GM19193 (cell line): Measurements from ENCODE around the gene KLRC3.

Source experiments
- POLR2A ChIP-seq: IDR thresholded peaks from 4 replicates; pipeline ENCODE4 v1.6.1; 2011; ENCODE audit not compliant: insufficient read depth, insufficient read length; ENCODE audit errors: extremely low read depth

The KLRC3 gene

DNA sequence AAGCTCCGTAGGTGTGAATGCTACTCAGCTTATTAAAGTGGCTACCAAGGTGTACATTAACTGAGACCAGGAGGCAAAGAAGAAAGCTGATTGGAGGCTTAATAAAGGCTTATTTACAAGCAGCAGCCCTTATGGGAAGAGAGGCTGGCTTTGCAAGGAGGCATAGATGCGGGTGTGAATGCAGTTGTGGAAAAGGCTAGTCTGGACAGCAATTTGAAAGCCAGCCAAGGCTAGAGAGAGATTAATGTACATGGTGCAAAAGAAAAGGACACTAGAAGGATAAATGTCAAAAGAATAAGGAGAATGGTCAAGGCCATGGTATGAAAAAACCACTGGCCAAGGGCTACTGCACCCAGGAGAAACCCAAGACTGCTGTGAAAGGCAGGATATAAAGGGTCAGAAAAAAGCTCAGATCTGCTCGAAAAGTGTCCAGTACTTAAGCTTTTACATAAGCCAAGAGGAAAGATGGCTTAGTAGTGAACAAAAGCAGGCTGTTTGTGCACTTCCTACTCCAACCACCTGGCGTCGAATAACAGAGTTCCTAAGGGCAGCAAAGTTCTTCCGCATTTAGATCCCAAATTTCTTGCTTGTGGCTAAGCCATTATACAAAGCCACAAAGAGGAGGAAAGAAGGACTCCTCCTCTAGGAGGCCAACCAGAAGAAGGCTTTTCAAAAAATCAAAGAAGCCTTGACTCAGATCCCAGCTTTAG, 54.5 kb downstream of the KLRC3 start:
- TF ChIP-seq POLR2A = no peak

DNA sequence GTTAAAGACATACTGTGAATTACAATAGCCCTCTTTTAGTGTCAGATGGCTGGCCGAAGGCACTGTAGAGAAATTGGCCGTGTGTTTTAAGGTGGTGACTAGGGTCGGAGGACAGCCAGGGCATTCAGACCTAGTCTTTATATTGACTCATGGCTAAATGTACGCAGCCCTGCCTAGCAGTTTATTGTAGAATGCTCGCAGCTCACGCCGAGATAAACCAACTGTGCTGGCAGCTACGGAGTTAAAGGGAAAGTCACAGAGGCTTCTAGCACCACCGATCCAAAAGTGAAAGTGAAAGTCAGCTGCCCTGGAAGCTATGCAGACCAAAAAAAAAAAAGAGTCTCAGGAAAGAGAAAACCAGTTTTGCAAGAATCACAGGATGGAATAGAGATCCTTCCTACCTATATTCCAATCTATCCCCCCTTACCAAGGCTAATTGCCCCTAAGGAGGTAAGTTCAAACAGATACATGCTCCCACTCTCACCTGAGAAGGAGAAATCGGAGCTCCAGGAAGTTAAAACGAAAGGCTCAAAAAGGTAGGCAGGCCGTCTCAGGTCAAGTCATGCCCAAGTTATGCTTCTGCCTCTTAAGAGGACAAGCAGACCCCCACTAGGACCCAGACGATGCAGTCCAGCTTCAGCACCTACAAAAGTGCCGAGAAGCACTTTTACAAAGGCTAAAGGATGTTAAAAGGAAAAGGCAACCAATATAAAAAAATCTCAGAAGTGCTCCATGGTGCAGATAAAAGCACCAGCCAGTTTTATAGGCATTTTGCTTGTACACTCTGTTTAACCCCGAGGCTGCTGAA, 55.4 kb downstream of the KLRC3 start:
- peak; percentile 2 for TF ChIP-seq POLR2A

DNA sequence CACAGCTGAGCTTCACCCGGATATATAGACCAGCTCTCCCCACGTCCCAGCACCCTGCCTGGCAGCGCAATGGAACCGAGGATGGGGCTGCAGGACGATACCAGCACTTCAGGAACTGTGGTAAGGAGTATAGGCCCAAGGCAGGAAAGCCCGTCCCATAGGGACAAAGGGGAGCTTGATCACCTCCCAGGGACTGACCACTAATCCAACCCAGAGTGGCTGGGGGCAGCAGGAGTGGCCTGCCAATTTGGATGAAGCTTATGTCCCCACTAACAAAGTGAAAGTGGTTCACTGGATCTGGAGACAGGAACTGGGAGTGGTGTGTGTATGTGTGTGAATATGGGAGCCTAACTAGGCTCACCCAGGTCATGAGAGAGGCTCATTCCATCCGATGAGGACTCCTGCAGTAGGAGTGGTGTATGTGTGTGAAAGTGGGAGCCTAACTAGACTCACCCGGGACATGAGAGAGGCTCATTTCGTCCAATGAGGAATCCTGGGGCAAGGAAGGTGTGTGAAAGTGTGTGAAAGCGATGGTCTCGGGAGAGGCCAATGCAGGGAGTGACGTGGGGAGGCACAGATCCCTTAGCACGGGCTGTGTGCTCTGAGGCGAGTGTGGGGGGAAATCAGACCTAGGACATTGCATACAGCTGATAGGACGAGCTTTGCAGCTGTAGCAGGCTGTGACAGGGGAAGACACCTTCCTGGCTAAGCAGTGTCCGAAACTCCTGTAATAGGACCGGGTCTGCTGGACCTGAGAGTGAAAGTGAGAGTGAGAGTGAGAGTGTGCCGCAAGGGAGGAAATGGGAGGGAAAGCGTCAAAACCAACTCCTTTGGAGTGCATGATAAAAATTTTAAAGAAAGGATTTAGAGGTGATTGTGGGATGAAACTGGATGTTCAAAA, 56.2 kb downstream of the KLRC3 start:
- peak; percentile 38 for TF ChIP-seq POLR2A

DNA sequence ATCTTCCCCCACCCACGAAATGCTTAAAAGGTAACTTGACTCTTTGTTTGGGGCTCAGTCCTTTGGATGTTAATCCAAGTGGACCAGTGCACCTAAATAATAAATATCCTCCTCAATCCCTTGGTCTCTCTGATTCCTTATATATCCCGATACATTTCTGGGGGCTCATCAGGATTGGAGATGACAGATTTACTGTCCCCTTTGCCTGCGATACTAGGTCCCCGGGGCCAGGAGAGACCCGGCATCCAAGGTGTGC, 56.8 kb downstream of the KLRC3 start:
- no peak for TF ChIP-seq POLR2A

DNA sequence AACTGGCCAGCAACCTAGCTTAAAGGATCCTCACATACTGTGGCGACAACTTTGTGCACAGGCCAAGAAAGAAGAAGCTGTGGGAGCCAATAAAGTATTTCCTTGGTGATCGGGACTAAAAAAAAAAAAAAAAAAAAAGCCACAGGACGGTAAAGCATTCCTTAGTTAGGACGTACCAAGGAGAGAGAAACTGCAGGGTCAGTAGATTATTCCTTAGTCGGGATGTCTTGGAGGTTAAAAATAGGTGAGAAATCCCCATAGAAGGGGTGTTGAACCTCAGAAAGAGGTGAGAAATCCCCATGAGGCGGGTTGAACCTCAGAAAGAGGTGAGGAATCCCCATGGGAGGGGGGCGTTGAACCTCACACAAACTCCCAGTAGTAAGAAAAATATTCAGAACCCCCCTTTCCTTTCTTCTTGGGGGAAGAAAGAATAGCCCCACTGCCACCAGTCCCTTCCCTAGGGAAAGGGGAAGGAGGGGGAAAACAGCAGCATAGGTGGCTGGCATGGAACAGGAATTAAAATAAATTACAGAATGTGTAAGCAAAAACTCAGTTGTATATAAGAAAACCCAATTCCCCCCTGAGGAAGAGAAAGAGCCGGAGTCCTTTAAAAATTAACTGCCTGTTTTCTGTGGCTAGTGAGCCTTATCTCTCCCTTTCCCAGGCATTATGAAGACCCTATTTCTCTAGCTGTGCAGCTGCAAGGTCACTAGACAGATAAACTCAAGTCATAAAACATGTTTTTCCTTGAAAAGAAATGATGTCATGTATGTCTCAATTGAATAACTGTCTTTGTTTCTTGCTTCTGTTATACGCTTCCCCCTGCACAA, 57.4 kb downstream of the KLRC3 start:
- no peak for TF ChIP-seq POLR2A

DNA sequence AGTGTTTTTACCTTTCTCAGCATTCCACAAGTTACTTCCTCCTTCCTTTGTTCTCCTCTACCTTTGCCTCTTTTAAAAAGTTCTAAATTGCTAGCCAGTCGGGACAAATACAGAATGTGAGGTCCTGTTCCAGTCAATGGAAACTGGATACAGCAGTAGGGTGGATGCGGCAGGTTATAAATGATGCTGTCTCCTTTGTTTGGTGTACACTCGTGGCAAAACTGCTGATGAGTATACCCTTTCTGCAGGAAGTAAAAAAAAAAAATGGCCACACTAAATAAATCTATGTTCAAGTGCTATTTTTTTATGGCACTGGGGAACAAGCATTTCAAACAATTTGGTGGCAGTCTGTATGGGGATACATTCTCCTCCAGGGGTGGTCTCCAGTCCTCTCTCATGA, 58.1 kb downstream of the KLRC3 start:
- no peak for TF ChIP-seq POLR2A
